ENCODE data around the gene CCDC158. TPM values are rescaled to one million over a fixed set of nuclear protein-coding genes. Genes with fewer than 3 reads are reported as not detected.

CCDC158 gene
- total and polyA plus RNA-seq, 2 donors (not counting 1 experiment from before 2014, with no cell fraction given), result not detected

- intact Hi-C loops (cut with micrococcal nuclease), result no loop called here
- Histone ChIP-seq H3K27ac (ENCODE audit: low read length in 2 of 2) (no peak overlapping the region), H3K4me3 (ENCODE audit: control extremely low read depth in 1 of 5, extremely low read depth in 1 of 5, insufficient read depth in 1 of 5, low read depth in 2 of 5, low read length in 4 of 5) (no peak overlapping the region), H4K20me1 (ENCODE audit: control insufficient read depth, insufficient read depth, low read length, poor library complexity, severe bottlenecking) (no peaks in the 10 kb centered on the region), H3K36me3 (replicated peaks in 1 of 2; ENCODE audit: control extremely low read depth in 1 of 2, control insufficient read depth in 1 of 2, extremely low read depth in 1 of 2, insufficient read depth in 2 of 2, low read length in 1 of 2) (no peaks in the 10 kb centered on the region), H3K9me3 (ENCODE audit: control extremely low read depth in 1 of 3, control insufficient read depth in 2 of 3, insufficient read depth in 1 of 3, low read length in 2 of 3) (peaks cover 0 to 1% (median 0%) of the 10 kb centered on the region in 3 donors), H3K4me2 (replicated peaks; ENCODE audit: low read depth, low read length, poor library complexity, severe bottlenecking) (no peak overlapping the region), H2AFZ (ENCODE audit: insufficient read depth, low read depth, low read length, poor library complexity, severe bottlenecking) (no peak overlapping the region), H3K9ac (ENCODE audit: low read length) (no peak overlapping the region), H3K27me3 (replicated peaks in 1 of 4; ENCODE audit: control extremely low read depth in 1 of 4, control insufficient read depth in 3 of 4, insufficient read depth in 4 of 4, low read length in 3 of 4) (peaks cover 0 to 3% (median 1%) of the 10 kb centered on the region in 4 experiments), H3K79me2 (ENCODE audit: control insufficient read depth, insufficient read depth, low read length) (no peaks in the 10 kb centered on the region), H3K4me1 (ENCODE audit: control insufficient read depth in 2 of 2, insufficient read depth in 2 of 2, low read length in 2 of 2) (no peaks in the 10 kb centered on the region)
- Mint-ChIP-seq H3K4me3 (no peak overlapping the region), H3K27me3 (peaks cover 8% of the 10 kb centered on the region), H3K27ac (no peak overlapping the region), H3K4me1 (no peaks in the 10 kb centered on the region), H3K9me3 (ENCODE audit: insufficient read depth) (no peaks in the 10 kb centered on the region)
- CTCF ChIA-PET, result interaction anchor here (1.0 to 1.3 kb wide), 2 partner anchors 12 to 235 kb away, joined by 3 to 5 read pairs; no protein-coding TSS in a partner anchor
- TF ChIP-seq CTCF (IDR thresholded peaks at IDR 0.05), result no peak
- no peak for TF ChIP-seq EZH2 (IDR thresholded peaks at IDR 0.05; ENCODE audit: borderline replicate concordance, insufficient read depth, low read depth, low read length, poor library complexity, severe bottlenecking)
- DNase-seq, result no peak
- POLR2A ChIA-PET, result no interaction called here
- no CpG with 5 or more reads among the region's 1 CpG for WGBS (ENCODE audit: insufficient coverage)
- no peak for ATAC-seq (ENCODE audit: low read depth)
Observed at GRCh38 chr4:76443376-76443775, 22.4 kb upstream of the CCDC158 start.

GRCh38 chr4:76442807-76443206 is 21.9 kb upstream of the CCDC158 start:
- H3K27ac ChIP-seq (ENCODE audit: low read length in 2 of 2), result no peak overlapping the region
- no peak overlapping the region for H2AFZ ChIP-seq (ENCODE audit: insufficient read depth, low read depth, low read length, poor library complexity, severe bottlenecking)
- H3K36me3 ChIP-seq (replicated peaks in 1 of 2; ENCODE audit: control extremely low read depth in 1 of 2, control insufficient read depth in 1 of 2, extremely low read depth in 1 of 2, insufficient read depth in 2 of 2, low read length in 1 of 2), result no peaks in the 10 kb centered on the region
- ChIA-PET CTCF (no interaction called here), POLR2A (no interaction called here)
- intact Hi-C loops (cut with micrococcal nuclease), result no loop called here
- H3K4me2 ChIP-seq (replicated peaks; ENCODE audit: low read depth, low read length, poor library complexity, severe bottlenecking), result no peak overlapping the region
- H3K4me1 ChIP-seq (ENCODE audit: control insufficient read depth in 2 of 2, insufficient read depth in 2 of 2, low read length in 2 of 2), result no peaks in the 10 kb centered on the region
- TF ChIP-seq CTCF (IDR thresholded peaks at IDR 0.05), result no peak
- TF ChIP-seq EZH2 (IDR thresholded peaks at IDR 0.05; ENCODE audit: borderline replicate concordance, insufficient read depth, low read depth, low read length, poor library complexity, severe bottlenecking), result no peak
- no peak overlapping the region for H3K27ac Mint-ChIP-seq
- peaks cover 10% of the 10 kb centered on the region for H3K27me3 Mint-ChIP-seq
- no CpG with 5 or more reads among the region's 3 CpGs for WGBS (ENCODE audit: insufficient coverage)
- H4K20me1 ChIP-seq (ENCODE audit: control insufficient read depth, insufficient read depth, low read length, poor library complexity, severe bottlenecking), result no peaks in the 10 kb centered on the region
- H3K9me3 ChIP-seq (ENCODE audit: control extremely low read depth in 1 of 3, control insufficient read depth in 2 of 3, insufficient read depth in 1 of 3, low read length in 2 of 3), result peaks cover 0 to 1% (median 0%) of the 10 kb centered on the region in 3 donors
- H3K9ac ChIP-seq (ENCODE audit: low read length), result no peak overlapping the region
- H3K27me3 ChIP-seq (replicated peaks in 1 of 4; ENCODE audit: control extremely low read depth in 1 of 4, control insufficient read depth in 3 of 4, insufficient read depth in 4 of 4, low read length in 3 of 4), result peaks cover 0 to 6% (median 1%) of the 10 kb centered on the region in 4 experiments
- H3K4me3 ChIP-seq (ENCODE audit: control extremely low read depth in 1 of 5, extremely low read depth in 1 of 5, insufficient read depth in 1 of 5, low read depth in 2 of 5, low read length in 4 of 5), result no peak overlapping the region
- no peaks in the 10 kb centered on the region for H3K9me3 Mint-ChIP-seq (ENCODE audit: insufficient read depth)
- no peaks in the 10 kb centered on the region for H3K4me1 Mint-ChIP-seq
- H3K4me3 Mint-ChIP-seq, result no peak overlapping the region
- H3K79me2 ChIP-seq (ENCODE audit: control insufficient read depth, insufficient read depth, low read length), result no peaks in the 10 kb centered on the region
- DNase-seq (no peak), ATAC-seq (ENCODE audit: low read depth) (no peak)

Measured in B cell (primary cell).